NCI-H446 (cell line): ENCODE measurements around the gene SEPTIN7.
A peak's percentile ranks its signal among the peaks of the same experiment; 100 is the strongest.
"Not testable (repeated sequence)": the region's sequence is repeated elsewhere in the genome, so short reads cannot be mapped to it uniquely, and the experiment has no call there.

Experiments used
- DNase-seq, 2 experiments: peaks; one replicate each; lab custom pipeline; 2025; lab: John Stamatoyannopoulos, UW

The SEPTIN7 gene

DNA sequence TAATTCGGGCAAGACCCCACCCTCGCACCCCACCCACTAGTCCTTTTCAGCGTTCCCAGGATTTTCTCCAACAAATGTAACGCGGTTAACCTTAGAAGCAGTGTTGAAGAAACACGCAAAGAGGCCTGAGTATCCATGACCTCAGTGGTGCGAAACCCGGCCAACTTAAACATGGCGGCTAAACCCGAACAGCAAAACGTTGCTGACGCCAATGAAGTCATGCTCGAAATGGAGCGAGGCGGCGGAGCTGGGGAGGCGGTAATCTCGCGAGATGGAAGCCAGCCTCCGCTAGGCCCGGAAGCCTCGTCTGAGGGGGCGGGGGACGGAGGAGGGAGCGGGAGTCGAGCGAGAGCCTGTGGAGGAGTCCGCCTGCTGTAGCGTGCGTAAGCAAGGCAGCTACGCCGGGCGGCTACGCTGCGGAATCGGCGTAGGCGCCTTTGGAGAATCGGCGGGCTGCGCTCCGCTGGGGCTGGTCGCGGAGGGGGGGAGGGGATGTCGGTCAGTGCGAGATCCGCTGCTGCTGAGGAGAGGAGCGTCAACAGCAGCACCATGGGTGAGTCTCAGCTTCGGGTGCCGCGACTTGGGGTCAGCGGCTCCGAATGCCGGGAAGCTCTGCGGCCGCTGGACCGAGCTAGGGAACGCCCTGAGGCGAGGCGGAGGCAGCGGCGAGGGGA, at the start of gene SEPTIN7:
TSS of gene SEPTIN7 (plus strand) at position 340 of the 674 bp plus-strand sequence. CDS start at position 493, 153 bp downstream.
- peak; percentile 96 to 100 for DNase-seq

DNA sequence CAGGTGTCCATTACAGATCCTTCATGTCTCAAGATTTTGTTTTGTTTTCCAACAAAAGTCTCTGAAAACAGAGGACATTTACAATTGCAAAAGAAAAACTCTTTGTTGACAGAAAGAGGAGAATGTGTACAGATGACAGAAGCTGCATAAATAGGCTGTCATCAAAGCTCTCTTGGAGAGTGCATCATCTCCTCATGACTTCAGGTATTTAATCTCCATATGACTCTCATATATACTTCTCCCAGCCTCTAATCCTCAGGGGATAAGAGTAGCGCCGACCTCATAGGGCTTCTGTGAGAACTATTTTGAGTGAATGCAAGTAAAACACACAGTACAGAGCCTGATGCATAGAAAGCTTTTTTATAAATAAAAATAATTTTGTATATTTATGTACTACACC, 48.1 kb upstream of the SEPTIN7 start:
- no peak for DNase-seq

DNA sequence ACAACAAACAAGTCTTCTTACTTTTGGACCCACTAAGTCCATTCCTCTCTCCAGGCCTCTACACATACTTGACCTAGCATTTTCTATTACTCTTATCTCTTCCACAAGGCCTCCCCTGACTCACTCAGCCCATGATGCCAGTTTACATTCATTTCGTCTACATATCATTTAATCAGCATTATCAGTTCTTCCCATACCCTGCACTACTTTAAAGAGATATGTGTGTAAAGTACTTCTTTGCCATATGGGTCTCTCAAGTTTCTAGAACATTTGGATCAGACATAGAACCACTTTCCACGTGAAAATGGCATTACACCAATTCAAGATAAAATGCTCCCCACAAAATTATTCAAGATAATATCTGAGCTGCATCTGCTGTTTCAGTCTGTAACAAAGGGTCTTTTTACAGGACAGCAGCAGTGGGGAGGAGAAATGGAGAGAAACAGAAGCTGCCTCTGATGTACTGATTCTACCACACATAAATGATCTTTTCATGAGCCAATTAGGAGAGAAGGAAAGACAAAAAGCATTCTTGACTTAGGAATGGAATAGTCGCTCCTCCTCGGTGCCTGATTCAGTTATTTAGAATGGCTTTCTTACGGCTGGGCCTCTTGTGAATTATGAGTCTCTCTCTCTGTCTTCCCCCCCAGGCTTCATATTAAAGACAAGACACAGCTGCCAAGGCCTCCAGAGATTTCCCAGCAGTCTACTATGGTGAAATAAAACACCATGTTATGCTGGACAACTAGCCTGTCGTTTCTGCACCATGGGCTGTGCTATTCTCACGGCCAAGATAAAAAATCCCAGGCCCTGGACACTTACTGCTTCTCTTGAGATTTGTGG, 46.9 kb upstream of the SEPTIN7 start:
- DNase-seq = no peak

DNA sequence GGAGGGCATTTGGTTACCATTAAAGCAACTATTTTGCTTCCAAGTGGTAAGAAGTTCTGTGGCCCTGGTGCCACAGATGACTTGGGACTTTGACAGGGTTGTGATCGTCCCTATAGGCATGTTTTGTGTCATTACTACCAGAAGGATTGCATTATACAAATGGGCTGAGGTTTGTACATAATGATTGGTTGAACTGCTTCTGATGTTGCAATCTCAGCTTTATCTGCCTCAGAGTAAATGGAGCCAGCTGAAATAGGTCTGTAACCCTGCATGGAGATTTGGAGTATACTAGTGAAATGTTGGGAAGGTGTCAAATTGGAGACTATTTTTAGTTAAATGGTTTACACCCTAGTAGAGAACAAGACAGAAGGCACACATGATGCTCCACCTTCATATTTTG, 46.1 kb upstream of the SEPTIN7 start:
- no peak for DNase-seq

DNA sequence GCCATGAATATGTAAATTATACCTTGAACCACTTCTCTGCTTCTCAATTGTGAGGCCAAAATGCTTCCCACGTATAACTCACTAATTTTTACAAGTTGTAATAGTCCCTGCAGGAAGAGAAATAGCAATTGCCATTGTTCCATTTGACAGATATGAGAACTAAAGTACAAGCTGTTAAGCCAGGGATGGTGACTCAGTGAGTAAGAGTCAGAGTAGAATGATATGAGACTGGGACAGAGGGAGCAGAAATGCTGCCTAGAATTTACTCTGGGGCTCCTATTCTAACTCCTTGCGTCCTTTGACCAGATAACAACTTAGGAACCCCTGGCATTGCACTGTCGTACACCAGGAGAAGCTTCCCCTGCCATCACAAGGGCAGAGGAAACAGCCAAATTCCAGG, 45.1 kb upstream of the SEPTIN7 start:
- DNase-seq = no peak

DNA sequence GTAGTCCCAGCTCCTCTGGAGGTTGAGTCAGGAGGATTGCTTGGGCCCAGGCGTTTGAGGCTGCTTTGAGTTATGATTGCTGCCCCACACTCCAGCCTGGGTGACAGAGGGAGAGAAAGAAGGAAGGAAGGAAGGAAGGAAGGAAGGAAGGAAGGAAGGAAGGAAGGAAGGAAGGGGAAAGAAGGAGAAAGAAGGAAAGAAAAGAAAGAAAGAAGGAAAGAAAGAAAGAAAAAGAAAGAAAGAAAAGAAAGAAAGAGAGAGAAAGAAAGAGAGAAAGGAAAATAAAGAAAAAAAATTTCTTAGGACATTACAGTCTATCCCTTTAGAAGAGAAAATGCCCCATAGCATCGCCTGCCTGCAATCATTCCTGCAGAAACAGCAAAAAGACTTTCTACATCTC, 44.4 kb upstream of the SEPTIN7 start:
- DNase-seq = not testable (repeated sequence)

DNA sequence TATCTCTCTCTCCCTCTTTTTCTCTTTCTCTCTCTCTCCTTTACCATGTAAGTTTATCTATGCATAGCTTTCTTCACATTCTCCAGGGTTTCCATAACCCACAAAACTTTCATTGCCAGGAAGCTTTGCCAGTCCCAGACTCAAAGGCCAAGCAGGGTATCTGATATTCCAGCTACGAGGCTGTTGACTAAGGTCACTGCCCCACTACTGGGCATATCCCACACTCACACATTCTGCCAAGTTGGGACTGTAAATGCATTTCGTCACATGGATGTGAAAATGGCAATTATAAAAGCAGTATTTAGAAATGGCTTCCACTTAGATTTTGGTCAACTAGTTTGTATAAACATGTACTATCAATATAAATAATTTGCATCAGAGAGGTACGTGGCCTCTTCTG, 43.3 kb upstream of the SEPTIN7 start:
- DNase-seq = no peak

DNA sequence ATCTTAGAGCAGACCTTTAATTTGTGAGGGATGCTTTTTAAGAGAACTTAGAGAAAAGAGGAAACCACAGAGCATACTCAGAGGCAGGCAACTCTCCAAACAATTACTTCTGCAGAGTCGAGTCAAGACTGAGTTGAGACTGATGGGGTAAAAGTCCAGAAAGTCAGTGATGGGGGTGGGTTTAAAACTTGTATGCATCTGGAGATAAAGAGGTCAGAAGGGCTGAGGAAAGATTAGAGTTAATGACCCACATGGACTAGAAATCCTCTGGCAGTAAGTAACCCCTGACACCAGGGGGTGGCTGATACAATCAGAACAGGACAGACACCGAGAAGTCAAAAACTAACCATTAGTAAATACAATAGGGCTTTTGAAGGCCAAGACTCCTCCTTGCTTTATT, 42.4 kb upstream of the SEPTIN7 start:
- DNase-seq = no peak

DNA sequence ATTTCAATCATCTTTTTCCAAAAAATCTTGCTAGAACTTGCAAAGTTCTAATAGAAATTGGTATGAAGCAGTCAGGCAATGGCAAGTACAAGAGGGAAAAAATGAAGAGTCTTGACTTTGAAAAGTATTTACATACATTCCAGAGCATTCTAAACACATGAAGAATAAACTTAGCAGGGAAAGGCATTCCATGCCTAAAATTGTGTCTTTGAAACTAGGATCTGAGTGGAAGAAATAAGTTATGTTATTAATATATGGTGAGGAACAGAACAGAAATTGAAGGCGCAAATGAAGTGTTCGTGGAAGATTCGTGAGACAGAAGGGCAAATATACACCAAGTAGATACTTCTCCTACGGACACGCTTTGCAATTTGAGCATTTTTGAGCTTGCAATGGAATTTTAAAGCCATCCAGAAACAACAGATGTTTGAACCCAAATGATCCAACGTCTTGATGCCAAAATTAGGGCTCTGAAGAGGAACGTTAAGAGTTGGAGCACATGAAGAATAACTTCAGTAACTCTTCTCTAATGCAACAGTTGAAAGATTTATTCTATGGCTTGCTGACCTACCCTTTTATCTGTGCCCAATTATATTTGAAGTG, 40.6 kb upstream of the SEPTIN7 start:
- DNase-seq = no peak

DNA sequence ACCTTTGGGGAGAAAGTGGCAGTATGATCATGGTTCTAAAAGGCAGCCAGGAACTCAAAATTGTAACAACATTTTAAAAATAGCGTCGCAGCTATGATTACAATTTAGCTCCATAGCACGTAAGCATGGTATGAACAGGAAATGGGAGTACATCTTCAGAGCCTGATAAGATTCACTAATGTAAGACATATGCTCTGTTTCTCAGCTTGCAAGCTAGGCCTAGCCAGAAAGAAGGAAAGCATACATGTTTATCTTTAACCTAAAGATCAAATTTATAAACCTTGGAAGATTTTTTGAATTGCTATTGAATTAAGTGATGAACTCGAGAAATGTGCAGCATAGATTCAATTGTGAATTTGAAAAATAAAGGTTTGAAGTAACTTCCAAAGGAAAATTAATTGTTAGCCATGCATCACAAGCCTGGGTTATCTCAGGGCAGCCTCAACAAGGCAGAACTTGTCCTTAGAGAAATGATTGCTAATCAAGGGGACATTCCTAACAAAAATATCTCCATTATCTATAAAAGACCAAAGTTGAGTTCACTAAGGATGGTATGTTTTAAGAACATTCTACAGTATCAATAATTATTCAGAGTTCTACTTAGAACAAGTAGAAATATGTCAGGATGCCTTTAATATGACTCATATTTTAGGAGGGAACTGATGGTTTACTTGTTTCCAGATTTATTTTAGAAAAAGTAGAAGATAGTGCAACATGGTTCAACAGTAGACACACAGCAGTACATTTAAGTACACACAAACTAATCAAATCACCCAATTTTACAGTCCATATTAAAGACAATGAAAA, 38.8 kb upstream of the SEPTIN7 start:
- no peak for DNase-seq

DNA sequence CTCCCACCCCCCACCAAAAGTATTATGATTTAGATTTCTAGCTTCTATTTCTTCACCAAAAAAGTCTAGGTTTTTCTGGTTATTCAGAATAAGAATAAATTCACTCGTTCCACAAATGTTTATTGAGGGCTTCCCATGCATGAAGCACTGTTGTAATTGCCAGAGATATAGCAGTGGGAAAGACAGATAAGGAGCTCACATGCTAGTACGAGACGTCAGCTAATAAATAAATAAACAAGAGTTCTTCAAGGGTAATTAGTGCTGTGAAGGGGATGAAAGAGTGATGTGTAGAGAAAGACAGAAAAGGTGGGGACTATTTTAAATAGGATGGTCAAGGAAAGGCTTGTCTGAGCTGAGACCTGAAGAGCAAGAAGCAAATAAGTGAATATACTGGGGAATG, 38.1 kb upstream of the SEPTIN7 start:
- DNase-seq = no peak

DNA sequence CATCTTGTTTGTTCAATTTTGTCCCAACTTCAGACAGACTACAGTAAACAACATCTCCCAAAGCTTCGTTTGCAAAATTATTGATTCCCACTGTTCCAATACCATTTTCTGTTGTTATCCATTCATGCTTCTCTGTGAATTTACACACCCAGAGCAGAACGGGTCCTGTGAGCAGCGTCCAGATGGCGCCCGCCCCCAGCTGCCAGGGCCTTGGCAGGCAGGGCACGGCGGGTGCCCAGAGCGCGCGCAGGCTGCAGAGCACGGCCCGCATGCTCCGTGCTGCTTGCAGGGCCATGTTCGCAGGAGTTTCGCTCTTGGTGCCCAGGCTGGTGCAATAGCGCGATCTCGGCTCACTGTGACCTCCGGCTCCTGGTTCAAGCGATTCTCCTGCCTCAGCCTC, 32.5 kb upstream of the SEPTIN7 start:
- DNase-seq = peak in 1 of 2 experiments; percentile 59

DNA sequence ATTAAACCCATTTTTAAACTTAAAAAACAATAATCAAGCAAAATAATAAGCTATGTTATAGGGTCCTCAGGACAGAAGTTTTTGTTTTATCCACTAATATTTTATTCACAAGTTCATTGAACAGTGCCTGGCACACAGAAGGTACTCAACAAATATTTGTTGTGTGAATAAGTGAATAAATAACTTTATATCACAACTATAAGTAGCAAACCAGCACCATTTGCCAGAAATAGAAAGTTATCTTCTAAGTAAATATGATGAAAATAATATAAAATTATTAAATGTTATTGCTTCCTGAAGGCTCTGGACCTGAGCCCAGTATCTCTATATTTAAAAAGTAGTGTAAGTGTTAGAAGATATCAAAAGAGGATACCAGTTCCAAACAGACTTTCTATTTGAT, 29.1 kb upstream of the SEPTIN7 start:
- no peak for DNase-seq

DNA sequence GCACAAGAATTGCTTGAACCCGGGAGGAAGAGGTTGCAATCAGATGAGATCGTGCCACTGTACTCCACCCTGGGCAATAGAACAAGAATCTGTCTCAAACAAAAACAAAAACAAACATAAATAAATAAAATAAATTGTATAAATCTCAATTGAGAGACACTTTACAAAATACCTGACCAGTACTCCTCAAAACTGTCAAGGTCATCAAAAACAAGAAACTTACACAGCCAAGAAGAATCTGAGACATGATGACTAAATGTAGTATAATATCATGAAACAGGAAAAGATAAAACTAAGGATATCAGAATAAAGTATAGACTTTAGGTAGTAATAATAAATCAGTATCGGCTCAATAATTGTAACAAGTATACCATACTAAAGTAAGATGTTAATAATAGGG, 26.9 kb upstream of the SEPTIN7 start:
- no peak for DNase-seq

DNA sequence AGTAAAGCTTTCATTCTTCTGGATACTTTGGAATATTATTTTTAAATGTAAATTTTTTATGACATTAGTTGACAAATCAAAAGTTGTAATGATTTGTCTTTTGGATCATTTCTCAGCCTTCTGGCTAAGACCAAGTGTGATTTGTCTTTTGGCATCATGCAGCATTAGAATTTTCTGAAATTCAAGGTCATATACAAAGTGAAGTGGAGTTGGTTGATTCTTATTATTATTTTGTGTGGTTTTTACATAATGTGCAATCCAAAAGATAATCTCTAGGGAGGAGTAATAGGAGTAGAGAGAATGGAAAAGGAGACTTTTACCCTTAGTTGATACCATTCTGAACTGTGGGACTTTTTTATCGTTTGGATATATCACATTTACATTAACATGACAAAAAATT, 24.2 kb upstream of the SEPTIN7 start:
- no peak for DNase-seq

DNA sequence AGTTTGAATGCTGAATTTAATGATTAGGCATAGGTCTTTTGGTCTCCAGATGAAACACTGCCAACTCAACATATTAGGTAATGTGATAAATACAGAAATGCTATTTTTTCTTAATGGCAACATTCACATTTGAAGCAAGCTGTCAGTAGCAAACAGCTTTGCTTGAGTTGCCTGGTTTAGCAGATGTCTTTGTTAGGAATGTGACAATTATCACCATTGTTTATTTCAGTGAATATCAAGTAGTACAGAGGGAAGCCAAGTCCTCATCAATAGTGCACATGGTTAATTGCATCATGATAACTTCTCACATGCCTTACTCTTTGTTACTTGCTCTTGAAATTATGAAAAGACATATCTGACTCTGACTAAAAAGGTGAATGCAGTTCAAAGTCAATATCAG, 23.7 kb upstream of the SEPTIN7 start:
- peak in 1 of 2 experiments; percentile 8 for DNase-seq

DNA sequence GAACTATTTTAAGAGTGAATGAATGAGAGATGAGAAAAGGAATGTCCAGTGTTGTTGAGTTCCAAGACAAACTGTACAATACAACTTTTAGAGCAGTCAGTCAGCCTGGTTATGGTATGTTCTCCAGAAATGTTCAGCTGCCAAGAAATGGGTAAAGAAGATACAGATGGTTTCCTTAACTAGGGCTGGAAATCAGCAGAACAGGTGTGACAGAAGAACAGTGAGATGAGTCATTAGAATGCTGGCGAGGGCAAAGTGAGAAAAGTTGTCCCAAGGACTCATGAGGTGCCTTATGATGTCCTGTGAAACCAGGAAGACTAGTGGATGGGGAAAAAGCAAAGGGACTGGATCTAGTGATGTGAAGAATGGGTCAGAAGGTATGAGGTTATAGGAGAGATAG, 20.8 kb upstream of the SEPTIN7 start:
- DNase-seq = no peak

DNA sequence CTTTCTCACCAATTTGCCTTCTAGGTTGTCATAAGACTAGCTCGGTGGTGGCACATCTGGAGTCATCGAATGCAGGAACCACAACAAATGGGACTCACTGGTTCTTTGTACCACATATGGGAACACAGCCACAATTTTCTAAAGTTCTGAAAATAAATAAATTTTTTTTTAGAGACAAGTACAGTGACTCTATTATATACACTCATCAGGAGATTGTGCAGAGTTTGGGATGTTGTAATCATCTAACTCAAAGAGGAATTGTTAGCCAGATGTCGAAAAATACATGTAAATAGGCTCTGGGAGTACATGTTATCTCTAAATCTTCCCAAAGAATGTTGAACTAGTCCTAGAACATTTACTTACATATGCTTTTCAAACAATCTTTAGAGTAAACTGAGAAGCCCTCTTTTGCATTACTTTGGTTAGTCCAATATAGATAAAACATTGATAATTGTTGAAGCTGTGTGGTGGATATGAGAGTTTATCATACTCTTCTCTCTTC, 19.6 kb upstream of the SEPTIN7 start:
- no peak for DNase-seq

DNA sequence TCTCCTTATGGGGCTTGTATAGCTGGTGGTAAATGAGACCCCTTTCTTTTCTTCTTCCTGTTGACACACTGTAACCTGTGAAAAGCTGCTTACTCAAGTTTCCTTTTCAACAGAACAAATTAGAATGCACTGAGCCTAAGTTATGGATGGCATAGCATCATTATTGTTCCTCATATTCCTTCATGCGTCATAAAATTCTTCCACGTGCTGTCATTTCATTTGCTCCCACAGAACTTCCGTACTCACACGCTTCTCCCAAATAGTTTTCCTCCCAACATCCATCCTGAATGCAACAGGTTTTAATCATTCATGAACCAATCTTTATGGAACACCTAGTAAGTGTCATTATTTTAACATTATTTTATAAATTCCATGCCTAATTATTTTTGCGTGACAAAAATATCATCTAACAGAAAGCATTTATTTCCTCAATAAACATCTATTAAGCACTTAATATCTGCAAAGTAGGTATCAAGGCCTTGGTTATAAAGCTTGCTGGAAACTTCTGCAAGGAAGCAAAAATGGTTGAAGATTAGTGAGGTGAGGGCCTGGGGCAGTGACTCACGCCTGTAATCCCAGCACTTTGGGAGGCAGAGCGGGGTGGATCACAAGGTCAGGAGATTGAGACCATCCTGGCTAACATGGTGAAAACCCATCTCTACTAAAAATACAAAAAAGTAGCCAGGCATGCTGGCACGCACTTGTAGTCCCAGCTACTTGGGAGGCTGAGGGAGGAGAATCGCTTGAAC, 18.9 kb upstream of the SEPTIN7 start:
- DNase-seq = no peak

DNA sequence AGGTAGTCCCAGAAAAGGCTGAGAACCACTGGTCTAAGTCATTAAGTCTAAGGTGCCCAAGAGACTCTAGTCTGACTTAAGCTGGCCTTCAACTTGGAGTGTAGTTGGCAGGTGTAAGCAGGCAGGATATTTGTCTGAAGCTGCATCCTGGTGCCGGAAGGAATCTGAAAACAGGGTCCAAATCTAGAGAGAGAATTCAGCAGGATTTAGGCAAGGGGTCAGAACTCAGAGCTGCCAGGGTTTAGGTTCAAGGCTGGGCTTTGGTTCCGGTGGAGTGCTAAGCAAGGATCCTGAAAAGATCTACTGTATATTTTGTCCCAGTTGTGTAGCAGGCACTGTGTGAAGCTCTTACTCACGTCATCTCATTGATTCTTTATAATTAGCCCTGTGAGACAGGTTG, 16.5 kb upstream of the SEPTIN7 start:
- no peak for DNase-seq

DNA sequence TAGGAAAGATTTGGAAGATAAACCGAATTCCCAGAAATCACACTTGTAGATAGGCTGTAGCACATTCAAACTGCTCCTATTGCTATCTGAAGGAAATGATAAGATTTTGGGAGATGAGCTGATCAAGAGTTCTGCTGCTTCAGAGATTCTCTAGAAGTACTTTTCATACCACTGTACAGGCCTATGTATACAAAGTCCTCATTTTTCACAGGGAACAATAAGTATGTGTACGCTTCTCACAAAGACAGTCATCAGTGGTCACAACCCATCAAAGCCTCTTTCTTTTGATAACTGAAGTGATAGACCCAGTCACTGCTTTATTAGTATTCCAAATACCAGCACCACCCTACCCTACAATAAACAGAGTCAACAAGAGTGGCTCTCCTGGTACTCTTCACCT, 15.6 kb upstream of the SEPTIN7 start:
- DNase-seq = no peak
